Stimulated activated CD4-positive, alpha-beta T cell treated with anti-CD3 and anti-CD28 coated beads, TNF-alpha, amount 100 ng/mL, for 4 hours (primary cell): ENCODE data around the gene SIGLEC14.
"Not testable (repeated sequence)": the region's sequence is repeated elsewhere in the genome, so short reads cannot be mapped to it uniquely, and the experiment has no call there.

ENCODE experiments used
- DNase-seq, 3 experiments: peaks; one replicate each; pipeline ENCODE4 v3.0.0-alpha.2; 2020; ENCODE audit warnings: low read depth in 3 of 3

Gene SIGLEC14

DNA sequence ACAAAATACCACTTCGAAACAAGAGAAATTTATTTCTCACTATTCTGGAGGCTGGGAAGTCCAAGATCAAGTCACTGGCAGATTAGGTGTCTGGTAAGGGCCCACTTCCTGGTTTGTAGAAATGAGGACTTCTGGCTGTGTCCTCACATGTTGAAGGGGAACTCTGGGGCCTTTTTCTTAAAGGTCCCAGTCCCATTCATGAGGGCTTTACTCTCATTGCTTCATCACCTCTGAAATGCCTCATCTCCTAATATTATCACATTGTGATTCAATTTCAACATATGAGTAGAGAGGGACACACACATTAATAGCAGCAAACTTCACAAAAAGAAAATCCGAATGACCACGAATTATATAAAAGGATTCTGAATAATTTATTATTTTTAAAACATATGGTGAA, 21.6 kb upstream of the SIGLEC14 start:
- no peak for DNase-seq

DNA sequence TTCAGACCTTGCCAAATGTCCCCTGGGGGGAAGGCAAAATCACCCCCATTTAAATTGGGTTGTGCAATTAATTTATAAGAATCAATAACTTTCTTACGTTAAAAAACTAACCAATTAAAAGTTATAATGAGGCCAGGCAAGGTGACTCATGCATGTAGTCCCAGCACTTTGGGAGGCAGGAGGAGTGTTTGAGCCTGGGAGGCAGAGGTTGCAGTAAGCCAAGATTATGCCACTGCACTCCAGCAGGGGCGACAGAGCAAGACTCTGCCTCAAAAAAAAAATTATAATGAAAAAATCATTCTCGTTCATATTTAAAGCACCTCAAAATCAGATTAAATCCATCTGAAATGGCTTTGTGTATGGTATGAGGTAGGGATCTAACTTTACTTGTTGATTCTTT, 18.4 kb upstream of the SIGLEC14 start:
- DNase-seq = no peak

DNA sequence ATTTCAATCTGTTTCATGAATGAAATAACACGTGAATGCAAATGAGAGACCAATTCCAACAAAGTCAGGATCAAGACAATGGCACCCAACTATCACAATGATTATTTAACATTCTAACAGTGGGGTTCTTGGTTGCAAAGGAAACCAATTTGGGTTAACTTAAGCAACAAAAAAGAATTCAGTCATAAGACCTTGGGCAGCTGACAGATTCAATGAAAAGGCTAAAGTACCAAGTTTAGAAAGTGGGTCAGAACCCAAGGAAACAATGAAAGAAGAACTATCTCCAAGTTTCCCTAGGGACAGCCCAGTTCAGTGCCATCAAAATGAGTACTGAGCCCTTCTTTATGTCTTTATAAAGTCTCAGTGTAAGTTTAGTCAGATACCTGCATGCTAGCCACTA, 17.5 kb upstream of the SIGLEC14 start:
- DNase-seq = no peak

DNA sequence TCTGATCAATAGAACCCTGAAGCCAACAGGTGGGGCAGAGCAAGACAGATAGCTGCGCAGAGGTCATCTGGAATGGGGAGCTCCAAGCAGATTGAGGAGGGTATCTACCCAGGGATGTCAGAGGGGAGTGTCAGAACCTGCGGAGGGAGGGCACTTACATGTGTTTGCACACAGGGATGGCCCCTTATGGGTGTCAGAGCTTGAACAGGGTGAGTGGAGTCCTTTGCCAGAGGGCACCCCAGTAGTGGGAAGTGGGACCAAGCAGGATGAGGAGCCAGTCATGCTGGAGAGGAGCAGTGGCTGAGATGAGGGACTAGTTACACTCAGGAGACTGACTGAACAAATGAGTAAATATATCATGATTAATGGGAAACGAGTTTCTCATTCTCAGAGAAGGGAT, 17.0 kb upstream of the SIGLEC14 start:
- DNase-seq = no peak

DNA sequence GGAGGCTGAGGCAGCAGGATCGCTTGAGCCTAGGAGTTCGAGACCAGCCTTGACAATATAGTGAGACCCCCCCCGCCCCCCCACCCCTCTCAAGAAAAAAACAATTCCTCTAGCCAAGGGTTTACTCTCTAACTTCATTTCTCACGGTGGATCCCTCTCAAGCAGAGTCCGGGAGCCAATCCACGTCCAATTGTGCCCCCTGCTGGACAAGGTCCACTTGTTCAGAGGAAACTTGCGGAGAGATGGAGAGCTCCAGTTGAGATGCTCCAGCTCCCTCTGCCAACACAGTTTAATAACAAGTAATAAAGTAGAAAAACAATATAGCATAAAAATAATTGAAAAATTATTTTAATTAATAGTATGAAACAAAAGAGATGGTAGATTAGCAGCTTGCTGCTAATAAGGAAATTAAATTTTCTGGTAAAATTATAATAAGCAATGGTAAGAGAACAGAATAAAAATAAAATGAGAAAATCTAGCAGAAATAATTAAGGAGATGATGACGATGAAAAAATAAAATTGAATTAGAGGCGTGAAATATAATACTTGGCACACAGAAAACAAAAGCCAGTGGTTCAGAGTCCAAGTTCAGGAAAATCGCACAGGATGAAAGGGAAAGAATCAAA, 14.5 kb upstream of the SIGLEC14 start:
- peak in 1 of 3 experiments; percentile 29 for DNase-seq

DNA sequence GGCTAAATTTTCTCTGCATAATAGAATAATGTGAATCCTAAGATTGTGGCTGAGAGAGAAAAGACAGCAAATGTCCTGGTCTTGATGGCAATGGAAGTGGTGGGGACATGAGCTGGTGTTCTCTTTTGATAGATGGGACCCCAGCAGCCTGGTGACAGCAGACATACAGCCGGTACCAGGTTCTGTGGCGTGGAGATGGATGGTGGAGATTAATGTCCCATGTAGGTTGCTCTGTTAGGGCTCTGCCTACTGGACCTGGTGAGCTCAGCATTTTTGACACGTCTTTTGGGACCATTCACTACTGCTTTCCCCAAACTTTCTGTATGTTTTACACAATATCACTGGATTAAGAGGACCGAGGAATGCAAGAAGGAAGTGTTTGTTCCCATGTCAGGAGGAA, 8.2 kb upstream of the SIGLEC14 start:
- no peak for DNase-seq

DNA sequence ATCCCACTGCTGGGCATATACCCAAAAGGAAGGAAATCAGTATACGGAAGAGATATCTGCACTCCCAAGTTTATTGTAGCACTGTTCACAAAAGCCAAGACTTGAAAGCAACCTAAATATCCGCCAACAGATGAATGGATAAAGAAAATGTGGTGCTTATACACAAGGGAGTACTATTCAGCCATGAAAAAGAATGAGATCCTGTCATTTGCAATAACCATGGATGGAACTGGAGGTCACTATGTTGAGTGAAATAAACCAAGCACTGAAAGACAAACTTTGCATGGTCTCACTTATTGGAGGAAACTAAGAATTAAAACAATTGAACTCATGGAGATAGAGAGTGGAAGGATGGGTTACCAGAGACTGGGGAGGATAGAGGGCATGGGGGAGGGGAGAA, 6.5 kb upstream of the SIGLEC14 start:
- no peak for DNase-seq

DNA sequence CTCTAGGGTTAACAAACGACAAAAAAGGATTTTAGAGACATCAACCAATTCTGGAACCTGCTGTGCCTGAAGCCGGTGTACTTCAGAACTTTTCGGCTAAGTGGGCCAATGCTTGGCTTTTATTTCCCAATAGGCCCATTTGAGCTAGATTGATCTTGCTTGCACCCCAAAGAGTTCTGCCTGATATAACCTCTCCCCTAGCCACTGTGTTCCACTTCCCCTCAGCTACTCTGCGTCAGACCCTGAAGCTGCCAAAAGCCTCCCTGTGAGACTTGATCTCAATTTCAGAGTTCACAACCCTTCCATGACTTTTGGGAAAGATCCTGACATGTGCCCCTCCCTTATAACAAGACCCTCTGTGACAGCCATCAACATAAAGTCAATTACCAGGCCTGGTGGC, 5.6 kb upstream of the SIGLEC14 start:
- DNase-seq = no peak

DNA sequence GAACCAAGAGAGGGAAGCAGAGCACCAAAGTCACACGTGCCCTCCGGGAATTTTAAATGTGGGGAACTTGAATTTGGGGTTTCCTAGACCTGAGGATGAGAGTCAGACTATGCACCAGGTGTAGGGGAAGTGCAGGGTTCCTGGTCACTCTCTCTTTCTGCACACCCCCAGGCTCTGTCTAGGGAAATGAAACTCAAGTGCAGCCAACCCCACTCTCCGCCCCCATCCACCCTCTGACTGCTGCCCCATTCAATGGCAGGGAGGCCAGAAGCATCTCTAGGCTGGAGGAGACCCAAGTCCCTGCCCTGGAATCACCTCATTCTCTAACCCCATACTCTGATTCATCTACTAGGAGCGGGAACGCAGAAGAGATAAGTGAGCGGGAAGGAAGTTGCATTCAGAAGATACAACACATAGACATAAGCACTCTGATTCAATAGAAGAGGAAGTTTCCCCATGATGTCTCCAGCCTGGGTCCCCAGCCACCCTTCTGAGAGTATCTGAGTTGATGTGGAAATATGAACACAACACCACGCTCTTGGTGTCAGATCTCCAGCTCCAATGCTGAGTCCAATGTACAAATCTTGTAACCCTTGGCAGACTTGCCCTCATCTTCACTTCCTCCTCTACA, 4.7 kb upstream of the SIGLEC14 start:
- DNase-seq = no peak

DNA sequence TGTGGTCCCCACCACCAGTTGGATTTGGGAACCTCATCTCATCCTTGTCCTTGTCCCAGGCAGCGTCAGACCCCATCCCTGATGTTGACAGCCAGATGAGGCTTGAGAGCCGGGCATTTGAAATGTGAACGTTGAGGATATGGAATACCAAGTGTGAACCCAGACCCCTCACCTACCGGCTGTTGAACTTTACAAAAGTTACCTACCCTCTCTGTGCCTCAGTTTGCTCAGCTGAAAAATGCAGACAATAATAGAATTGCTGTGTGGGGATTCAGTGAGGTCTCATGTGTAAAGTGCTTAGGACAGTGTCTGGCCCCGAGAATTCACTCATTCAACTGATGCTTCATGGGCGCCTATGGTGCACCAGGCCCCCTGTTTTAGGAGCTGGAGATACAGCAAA, 693 bp upstream of the SIGLEC14 start:
- no peak for DNase-seq

DNA sequence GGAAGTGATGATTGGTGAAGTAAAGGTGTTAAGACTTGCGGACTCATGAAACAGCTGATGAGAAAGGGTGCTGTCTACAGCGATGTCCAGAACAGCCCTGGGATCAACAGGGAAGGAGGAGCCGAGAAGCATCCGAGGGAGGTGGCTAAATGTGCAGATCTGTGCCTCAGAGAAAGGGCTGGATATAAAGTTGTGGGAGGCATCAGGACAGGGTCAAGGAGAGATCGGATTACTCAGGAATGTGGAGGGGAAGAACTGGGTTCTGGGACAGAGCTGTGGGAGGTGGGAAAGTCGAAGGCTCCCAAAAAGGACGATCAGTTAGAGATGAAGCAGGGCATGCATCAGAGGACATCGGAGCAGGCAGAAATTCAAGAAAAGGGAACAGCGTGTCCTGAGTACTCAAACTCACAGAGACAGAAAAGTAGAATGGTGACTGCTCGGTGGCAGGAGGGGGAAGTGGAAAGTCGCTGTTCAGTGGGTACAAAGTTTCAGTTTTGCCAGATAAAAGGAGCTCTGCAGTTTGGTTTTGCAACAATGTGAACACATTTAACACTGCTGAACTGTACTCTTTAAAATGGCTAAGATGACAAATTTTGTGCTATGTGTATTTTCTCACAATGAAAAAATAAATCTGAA, 1.9 kb downstream of the SIGLEC14 start:
- no peak for DNase-seq

DNA sequence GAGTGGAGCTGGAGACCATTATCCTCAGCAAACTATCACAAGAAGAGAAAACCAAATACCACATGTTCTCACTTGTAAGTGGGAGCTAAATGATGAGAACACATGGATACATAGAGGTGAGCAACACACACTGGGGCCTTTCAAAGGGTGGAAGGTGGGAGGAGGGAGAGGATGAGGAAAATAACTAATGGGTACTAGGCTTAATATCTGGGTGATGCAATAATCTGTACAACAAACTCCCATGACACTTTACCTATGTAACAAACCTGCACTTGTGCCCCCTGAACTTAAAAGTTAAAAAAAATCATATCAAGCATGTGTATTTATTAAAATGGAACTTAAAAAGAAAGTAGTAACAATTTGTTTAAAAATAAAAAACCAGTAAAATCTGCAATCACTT, 5.0 kb downstream of the SIGLEC14 start:
- DNase-seq = no peak

DNA sequence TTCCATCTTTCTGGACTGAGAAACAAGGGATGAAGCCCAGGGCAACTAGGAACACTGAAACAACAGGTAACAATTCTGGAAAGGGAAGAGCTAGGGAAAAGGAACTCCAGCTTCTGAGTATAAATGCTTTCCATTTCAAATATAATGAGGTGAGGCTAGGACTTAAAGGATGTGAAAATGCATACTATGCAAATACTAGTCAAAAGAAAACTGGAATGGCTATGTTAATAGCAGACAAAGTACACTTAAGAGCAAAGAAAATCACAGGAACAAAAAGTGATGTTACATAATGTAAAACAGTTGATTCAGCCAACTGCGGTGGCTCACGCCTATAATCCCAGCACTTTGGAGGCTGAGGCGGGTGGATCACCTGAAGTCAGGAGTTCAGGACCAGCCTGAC, 6.2 kb downstream of the SIGLEC14 start:
- no peak for DNase-seq

DNA sequence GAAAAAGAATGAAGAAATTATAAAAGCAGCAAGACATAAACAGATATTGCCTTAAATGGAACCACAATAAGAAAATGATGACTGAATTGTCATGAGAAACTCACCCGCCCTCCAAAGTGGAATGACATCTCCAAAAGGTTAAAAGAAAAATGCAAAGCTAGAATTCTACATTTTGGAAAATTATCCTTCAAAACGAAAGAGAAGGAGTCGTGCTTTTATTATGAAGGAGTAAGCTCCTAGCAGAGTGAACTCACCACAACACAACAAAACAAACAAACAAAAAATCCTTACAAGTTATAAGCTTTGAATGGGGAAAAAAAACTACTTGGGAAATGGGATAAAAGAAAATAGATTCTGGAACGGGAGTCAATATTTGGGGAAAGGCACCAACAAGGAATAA, 6.7 kb downstream of the SIGLEC14 start:
- no peak for DNase-seq

DNA sequence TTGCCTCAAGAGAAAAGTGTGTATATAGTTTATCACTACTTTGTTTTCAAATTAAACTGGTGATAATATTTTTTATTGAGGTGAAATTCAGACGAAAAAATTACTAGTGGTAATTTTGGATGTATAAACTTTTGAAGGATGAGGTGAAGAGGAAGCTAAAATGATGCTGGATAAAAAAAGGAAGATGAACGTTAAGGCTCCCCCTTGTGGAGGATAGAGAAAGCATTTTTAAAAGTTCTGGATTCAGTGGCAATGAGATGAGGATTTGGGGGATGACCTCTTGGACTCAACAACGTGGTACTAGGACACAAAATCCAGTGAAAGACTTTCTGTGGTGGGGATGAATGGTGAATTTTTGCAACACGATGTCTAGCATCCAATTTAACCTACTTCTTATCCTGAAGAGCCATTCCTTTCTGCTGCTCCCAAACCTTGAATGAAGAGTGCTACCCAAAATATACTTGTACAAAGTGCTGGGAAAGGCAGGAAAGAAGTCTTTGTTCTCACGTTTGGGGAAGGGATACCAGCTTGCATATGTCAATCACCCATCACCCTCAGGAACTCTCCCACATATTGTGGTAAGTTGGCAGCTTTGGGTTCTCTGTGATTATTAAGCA, 9.2 kb downstream of the SIGLEC14 start:
- no peak for DNase-seq

DNA sequence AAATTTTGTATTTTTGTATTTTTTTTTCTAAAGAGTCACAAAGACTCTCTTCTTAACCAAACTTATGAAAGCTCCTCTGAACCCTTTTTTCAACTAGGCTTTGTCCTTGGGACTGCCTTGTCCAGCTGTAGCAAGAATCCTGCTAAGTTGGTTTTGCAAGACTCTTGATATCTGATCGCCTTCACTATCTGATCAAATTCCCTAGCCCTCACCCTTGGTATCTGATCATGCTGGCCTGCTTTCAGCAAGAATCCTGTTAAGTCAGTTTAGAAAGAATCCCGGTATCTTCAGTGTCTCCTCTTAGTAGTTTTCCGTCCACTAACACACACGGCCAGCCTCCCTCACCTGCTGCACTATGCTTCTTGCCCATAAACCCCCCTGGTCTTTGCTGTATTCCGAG, 14.5 kb downstream of the SIGLEC14 start:
- no peak for DNase-seq

DNA sequence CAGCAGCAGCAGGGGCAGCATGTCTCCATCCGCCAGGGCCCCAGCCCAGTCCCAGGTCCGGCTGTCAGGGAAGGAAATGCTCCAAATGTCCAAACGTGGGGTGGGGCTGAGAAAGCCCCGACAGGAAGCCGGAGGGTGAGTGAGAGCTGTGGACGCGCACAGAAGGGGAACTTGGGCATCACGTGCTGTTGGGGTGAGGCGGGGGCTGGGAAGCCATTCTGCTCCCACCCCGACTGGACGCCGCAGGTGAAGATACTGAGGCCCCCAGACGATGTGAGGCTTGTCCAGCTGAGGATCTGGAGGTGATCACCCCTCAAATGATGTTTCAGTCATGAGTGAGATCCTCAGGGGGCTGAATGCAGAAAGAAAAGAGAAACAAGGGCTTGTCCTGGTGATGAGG, 16.3 kb downstream of the SIGLEC14 start, which contains the start of gene SIGLEC5:
SIGLEC5 (minus strand) TSS at position 87 of the 400 bp plus-strand sequence; CDS start at position 21, 66 bp downstream.
- not testable (repeated sequence) for DNase-seq

DNA sequence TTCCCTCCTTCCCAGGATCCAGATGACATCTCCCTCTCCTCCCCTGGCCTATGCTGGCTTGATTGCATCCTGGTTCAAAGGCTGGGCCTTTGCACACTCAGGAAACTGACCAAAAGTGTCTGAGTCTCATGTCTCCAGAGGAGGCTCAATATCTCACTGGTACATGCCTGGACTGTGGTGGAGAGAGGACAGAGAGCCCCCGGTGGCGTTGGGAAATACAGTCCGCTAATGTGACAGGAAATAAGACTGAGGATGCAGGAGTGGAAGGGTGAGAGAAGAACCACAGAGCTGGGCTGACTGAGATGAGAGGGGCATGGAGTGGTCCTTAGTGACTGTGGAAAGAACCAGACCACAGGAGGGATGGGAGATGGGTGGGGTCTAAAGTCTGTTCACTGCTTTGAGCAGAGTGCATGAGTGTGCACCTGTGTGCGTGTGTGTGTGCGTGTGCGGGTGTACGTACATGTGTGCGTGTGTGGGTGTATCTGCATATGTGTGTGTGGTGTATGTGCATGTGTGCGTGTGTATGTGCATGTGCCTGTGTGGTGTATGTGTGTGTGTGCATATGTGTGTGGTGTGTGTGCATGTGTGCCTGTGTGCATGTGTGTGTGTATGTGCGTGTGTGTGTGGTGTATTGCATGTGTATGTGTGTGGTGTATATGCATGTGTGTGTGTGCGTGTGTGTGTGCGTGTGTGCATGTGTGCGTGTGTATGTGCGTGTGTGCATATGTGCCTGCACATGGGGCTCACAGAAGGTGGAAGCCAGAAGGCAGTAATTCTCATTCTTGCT, 18.3 kb downstream of the SIGLEC14 start:
- no peak for DNase-seq

DNA sequence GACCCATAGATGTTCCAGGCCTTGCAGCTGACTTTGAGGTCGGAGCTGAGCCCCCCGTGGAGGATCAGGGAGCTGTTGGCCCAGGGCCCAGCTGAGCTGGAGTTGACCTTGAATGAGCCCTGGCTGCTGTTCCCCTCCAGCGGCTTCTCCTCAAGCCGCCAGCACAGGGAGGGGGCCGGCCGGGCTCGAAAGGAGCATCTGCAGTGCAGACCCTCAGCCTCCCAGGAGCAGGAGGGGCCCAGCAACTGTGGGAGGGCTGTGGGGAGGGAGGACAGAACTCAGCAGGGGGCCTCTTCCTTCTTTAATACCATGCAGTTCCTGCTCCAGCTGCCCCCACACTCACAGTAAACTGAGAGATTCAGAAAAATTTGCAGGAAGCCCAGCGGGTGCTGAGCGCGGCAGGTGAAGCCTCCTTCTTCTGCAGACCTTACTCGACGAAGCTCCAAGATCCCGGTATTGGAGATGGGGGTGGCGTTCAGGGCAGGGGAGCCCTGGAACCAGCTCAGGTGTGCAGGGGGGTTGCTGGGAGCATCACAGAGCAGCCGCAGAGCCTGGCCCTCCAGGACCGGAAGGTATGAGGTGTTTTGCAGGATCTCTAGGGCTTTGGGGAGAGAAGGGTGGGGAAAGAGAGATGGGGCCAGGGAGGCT, 19.0 kb downstream of the SIGLEC14 start:
- DNase-seq = no peak

DNA sequence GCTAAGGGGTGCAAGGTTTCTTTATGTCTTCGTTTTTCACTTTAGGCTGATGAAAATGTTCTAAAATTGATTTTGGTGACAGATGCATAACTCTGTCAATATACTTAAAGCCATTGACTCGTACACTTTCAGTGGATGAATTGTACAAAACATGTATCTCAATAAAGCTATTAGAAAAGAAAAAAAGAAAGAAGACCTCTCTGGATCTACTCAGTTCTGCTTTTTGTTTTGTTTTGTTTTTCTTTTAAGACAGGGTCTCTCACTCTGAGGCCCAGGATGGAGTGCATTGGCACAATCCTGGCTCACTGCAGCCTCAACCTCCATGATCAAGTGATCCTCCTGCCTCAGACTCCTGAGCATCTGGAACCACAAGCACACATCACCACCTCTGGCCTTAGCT, 19.9 kb downstream of the SIGLEC14 start:
- no peak for DNase-seq

DNA sequence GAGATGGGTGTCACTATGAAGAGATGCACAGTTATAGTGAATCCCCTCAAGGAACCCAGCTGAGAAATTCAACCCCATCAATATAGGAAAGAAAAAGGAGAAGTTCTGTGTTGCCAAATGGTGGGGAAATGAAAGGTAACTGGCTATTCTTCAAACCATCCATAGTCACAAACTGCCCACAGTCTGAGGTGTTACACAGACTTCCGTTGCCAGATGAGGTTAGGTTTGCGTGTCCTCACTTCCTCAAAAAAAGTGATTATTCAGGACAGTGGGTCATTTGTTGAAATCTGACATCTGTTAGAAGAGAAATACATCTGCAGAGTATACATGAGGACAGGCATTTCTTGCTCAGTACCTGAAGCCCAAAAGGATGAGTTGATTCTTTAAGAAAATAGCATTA, 25.4 kb downstream of the SIGLEC14 start:
- no peak for DNase-seq

DNA sequence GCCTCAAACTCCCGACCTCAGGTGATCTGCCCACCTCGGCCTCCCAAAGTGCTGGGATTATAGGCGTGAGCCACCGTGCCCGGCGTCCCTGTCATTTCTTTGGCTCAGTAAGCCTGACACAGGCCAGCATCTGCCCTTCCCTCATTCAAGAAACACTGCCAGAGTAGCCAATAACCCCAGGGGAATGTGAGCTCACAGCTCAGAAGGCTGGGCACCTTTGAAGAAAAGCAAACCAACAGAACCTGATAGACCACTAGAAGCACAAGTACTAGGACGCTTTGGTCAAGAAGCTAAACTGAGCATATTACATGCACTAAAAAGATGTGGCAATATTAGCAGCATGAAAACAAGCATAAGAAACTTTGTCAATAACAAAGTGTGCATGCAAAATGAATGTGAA, 30.6 kb downstream of the SIGLEC14 start:
- no peak for DNase-seq
